Ascending aorta (tissue), 2 donors: ENCODE data around the gene ANKRD30B. TPM values are rescaled to one million over a fixed set of nuclear protein-coding genes. Genes with fewer than 3 reads are reported as not detected.
"Not testable (repeated sequence)": the region's sequence is repeated elsewhere in the genome, so short reads cannot be mapped to it uniquely, and the experiment has no call there.

Source experiments
- DNase-seq, 2 donors: peaks; one replicate each; pipeline ENCODE4 v3.0.0-alpha.2; 2019; ENCODE audit warnings: low spot score in 2 of 2
- H3K27ac ChIP-seq, 2 donors: fragments of 200-600 bp; sonication (generic); one replicate each; pipeline ENCODE4 v1.5.1; 2016 to 2017; ENCODE audit warnings: mild to moderate bottlenecking in 1 of 2
- H3K27me3 ChIP-seq: fragments of 200-600 bp; sonication (generic); one replicate; pipeline ENCODE4 v1.5.1; 2017
- H3K36me3 ChIP-seq, 2 donors: fragments of 200-600 bp; sonication (generic); one replicate each; pipeline ENCODE4 v1.5.1; 2016
- H3K4me1 ChIP-seq, 2 donors: fragments of 200-600 bp; sonication (generic); one replicate each; pipeline ENCODE4 v1.5.1; 2016 to 2017; ENCODE audit warnings: mild to moderate bottlenecking in 1 of 2
- H3K4me3 ChIP-seq, 2 donors: fragments of 200-600 bp; sonication (generic); one replicate each; pipeline ENCODE4 v1.5.1; 2016 to 2017; ENCODE audit warnings: mild to moderate bottlenecking in 1 of 2
- H3K9me3 ChIP-seq, 2 donors: fragments of 200-600 bp; sonication (generic); one replicate each; pipeline ENCODE4 v1.5.1; 2016
- intact Hi-C: fragments of 100-400 bp; cut with DNase I; formaldehyde crosslinking; loops from one replicate; pipeline ENCODE4 v1.15.1; 2023
- total RNA-seq: library from RNA; depleted of rRNA; stranded (reverse); fragments of >200 nt; gene quantifications from one replicate; pipeline ENCODE4 v1.1.0, GENCODE V29; 2016
- TF ChIP-seq, protein P1 (sequence below), 3 experiments: fragments of 200-600 bp in 2 of 3; fragments of 450-650 bp in 1 of 3; sonication (generic) in 2 of 3; IDR thresholded peaks; one replicate each; pipeline ENCODE4 v1.5.1; 2016 to 2019; ENCODE audit warnings: antibody characterized with exemption in 3 of 3, mild to moderate bottlenecking in 1 of 3, moderate library complexity in 1 of 3

The ANKRD30B gene
- total RNA-seq, 1 donor from 2014 or later, result not detected

DNA sequence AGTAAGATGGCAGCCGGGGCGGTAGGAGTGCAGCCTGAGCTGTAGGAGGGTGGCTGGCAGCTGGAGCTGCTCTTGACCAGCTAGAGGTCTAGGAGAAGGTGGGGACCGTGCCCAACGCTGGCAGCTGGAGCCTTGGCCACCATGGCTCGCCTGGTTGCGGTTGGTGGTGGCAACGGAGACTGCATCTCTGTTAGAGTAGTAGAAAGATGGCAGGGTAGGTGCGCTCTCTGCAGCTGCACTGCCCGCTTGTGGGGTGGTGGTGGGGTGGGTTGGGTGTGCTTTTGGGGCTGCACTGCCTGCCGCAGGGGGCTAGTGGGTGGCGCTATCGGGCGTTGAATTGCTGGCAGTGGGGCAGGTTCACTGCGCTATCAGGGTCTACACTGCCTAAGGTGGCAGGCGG is 118.5 kb downstream of the ANKRD30B start:
- H3K4me3 ChIP-seq, H3K9me3 ChIP-seq, H3K4me1 ChIP-seq, DNase-seq, intact Hi-C loops, H3K27me3 ChIP-seq, H3K27ac ChIP-seq, H3K36me3 ChIP-seq: not testable (repeated sequence)

DNA sequence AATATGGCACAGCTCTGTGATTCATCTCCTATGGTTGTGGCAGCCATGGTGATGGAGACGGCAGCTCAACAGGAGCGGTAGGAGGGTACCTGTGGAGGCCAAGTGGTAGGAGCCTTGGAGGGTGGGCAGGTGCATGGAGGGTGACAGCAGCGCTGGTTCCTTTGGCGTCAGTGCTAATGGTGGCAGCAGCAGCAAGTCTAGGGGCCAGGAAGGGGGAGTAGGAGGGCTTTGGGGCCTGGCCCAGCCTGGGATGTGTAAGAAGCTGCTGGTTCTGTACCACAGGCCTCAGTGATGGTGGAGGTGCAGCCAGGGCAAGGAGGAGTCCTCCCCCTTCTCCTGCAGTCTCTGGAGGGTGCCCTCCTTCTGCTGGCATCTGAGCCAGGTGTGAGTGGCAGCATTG is 120.0 kb downstream of the ANKRD30B start:
- H3K27me3 ChIP-seq, H3K9me3 ChIP-seq, H3K4me1 ChIP-seq, H3K36me3 ChIP-seq, H3K4me3 ChIP-seq, H3K27ac ChIP-seq, DNase-seq, intact Hi-C loops: not testable (repeated sequence)

DNA sequence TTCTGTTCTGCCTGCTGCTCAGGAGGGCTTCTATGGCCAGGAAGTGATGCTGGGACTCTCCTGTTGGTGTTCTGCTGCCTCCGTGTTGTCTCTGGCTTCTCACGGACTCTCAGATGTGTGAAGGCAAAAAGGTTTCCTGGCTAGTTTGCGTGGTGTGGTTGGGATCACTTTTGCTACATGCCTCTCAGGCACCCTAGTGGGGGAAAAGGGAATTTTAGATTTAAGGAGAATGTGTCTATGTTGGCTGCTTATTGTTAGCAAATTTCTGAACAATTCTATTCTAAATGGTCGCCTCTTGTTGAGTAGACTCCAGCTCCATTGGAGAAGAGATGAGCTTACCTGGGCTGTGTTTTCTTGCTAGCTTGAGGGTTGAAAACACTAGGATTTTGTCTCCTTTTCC is 120.9 kb downstream of the ANKRD30B start:
- intact Hi-C loops, H3K4me1 ChIP-seq, H3K27ac ChIP-seq, H3K27me3 ChIP-seq, H3K9me3 ChIP-seq, H3K36me3 ChIP-seq, H3K4me3 ChIP-seq, DNase-seq: not testable (repeated sequence)

DNA sequence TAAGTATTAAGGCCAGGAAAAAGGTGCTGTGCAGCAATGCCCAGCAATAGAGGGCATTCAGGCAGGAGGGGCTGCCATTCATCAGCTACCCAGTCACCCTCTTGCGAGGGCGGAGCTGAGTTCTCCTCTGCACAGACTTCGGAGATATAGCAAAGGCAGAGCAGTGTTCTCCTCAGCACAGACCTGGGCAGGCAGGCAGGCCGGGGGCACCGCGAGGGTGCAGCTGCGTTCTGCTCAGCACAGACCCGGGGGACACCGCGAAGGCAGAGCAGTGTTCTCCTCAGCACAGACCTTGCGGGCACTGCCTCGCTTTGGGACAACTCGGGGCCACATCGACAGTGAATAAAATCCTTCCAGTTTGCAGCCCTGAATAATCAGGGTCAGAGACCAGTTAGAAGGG is 130.9 kb downstream of the ANKRD30B start:
- H3K4me3 ChIP-seq, H3K27ac ChIP-seq, H3K9me3 ChIP-seq, H3K36me3 ChIP-seq, H3K4me1 ChIP-seq, intact Hi-C loops, DNase-seq, H3K27me3 ChIP-seq: not testable (repeated sequence)

DNA sequence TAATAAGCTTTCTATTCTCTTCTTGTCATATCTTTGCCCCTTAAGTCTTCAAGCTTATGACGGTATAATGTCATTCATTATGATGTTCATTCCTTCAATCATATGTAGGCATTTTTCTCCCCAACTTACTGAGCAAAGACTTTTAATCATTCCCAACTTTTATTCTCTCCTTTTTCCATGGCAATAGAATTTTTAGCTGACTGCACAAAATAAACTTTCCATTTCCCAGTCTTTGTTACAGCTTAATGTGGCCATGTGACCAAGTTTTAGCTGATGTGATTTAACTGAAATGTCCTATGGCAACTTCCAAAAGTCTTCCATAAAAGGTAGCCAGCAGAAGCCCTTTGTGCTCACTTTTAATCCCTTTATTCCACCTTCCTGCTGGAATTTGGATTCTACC is 152.5 kb downstream of the ANKRD30B start:
- TF ChIP-seq, protein P1, sequence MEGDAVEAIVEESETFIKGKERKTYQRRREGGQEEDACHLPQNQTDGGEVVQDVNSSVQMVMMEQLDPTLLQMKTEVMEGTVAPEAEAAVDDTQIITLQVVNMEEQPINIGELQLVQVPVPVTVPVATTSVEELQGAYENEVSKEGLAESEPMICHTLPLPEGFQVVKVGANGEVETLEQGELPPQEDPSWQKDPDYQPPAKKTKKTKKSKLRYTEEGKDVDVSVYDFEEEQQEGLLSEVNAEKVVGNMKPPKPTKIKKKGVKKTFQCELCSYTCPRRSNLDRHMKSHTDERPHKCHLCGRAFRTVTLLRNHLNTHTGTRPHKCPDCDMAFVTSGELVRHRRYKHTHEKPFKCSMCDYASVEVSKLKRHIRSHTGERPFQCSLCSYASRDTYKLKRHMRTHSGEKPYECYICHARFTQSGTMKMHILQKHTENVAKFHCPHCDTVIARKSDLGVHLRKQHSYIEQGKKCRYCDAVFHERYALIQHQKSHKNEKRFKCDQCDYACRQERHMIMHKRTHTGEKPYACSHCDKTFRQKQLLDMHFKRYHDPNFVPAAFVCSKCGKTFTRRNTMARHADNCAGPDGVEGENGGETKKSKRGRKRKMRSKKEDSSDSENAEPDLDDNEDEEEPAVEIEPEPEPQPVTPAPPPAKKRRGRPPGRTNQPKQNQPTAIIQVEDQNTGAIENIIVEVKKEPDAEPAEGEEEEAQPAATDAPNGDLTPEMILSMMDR (IDR thresholded peaks at IDR 0.05), result no peak
- no peaks in the 10 kb centered on the region for H3K4me1 ChIP-seq
- no peaks in the 10 kb centered on the region for H3K27me3 ChIP-seq
- no peak overlapping the region for H3K4me3 ChIP-seq
- no peaks in the 10 kb centered on the region for H3K9me3 ChIP-seq
- intact Hi-C loops, result no loop called here
- no peaks in the 10 kb centered on the region for H3K36me3 ChIP-seq
- H3K27ac ChIP-seq, result no peak overlapping the region
- no peak for DNase-seq

Other genes starting within 250 kb of the ANKRD30B start
- gene POTEC, start 204.6 kb upstream of the ANKRD30B start, total RNA-seq, result not detected